ENCODE measurements around the gene GNRH2. TPM values are rescaled to one million over a fixed set of nuclear protein-coding genes. Genes with fewer than 3 reads are reported as not detected.

Gene GNRH2
- total and polyA plus RNA-seq, 10 of the 15 experiments (the other 5 are each of a cell fraction or from before 2014, with no cell fraction given): 0.12 to 0.85 (median 0.31) TPM; not detected in 7

- 96% methylated on average over 3 of the region's 3 CpGs for WGBS (ENCODE audit: insufficient coverage, insufficient replicate concordance, low lambda C conversion rate, missing lambda C conversion rate)
- ChIA-PET RAD21 (ENCODE audit: unreplicated experiment) (no interaction called here), POLR2A (interaction anchor here (0.5 kb wide), 1 partner anchor 856 kb away, joined by 4 read pairs; no protein-coding TSS in a partner anchor), SMC1A (ENCODE audit: uncharacterized antibody, unreplicated experiment) (no interaction called here), CTCF (no interaction called here)
- Histone ChIP-seq H3K4me3 (no peak overlapping the region), H3K4me2 (ENCODE audit: control insufficient read depth, insufficient read depth) (no peak overlapping the region), H3K79me2 (ENCODE audit: control insufficient read depth, insufficient read depth, low read length) (no peaks in the 10 kb centered on the region), H3K36me3 (ENCODE audit: control insufficient read depth in 2 of 2, insufficient read depth in 2 of 2, low read length in 1 of 2) (peaks cover 18 to 21% of the 10 kb centered on the region in 2 experiments; a peak in 3 of 4 replicates), H3K9me3 (replicated peaks; ENCODE audit: control insufficient read depth, insufficient read depth, low read length) (no peaks in the 10 kb centered on the region), H4K20me1 (ENCODE audit: control insufficient read depth, insufficient read depth) (no peaks in the 10 kb centered on the region; the same call in 1 of the 2 replicates), H3K4me1 (ENCODE audit: control insufficient read depth, insufficient read depth, low read length) (no peaks in the 10 kb centered on the region), H3K9ac (ENCODE audit: control insufficient read depth, insufficient read depth, low read length) (no peak overlapping the region), H2AFZ (ENCODE audit: control insufficient read depth, low read depth, low read length) (no peak overlapping the region), H3K27me3 (replicated peaks in 1 of 2; ENCODE audit: control insufficient read depth in 2 of 2, insufficient read depth in 2 of 2, low read length in 1 of 2) (no peaks in the 10 kb centered on the region), H3K27ac (ENCODE audit: control insufficient read depth, insufficient read depth) (no peak overlapping the region)
- in situ Hi-C loops (cut with MboI): no loop called here
- no peak for TF ChIP-seq NR2C2 (IDR thresholded peaks at IDR 0.05; ENCODE audit: borderline replicate concordance, control insufficient read depth, insufficient read length, low read depth)
- no peak for TF ChIP-seq POLR2AphosphoS2 (IDR thresholded peaks at IDR 0.05; ENCODE audit: low read depth, low read length)
- TF ChIP-seq NFIC (IDR thresholded peaks at IDR 0.05; ENCODE audit: low read depth, low read length): no peak
- TF ChIP-seq ASH2L (IDR thresholded peaks at IDR 0.05; ENCODE audit: borderline replicate concordance, low read depth): no peak
- no peak for TF ChIP-seq PBX3 (IDR thresholded peaks at IDR 0.05; ENCODE audit: insufficient replicate concordance, low read depth, low read length)
- intact Hi-C loops (cut with micrococcal nuclease; ENCODE audit: unreplicated experiment): no loop called here
- FAIRE-seq: no peak
- BruUV-seq (replicated peaks): no TSS peak
- no peak for ATAC-seq
- DNase-seq (ENCODE audit: low read depth, low spot score): no peak
These were observed 5.8 kb upstream of the GNRH2 start for GRCh38 chr20:3037654-3038053.

- Histone ChIP-seq H3K36me3 (ENCODE audit: control insufficient read depth in 2 of 2, insufficient read depth in 2 of 2, low read length in 1 of 2) (peaks cover 18 to 21% of the 10 kb centered on the region in 2 experiments; a peak in 3 of 4 replicates), H3K9ac (ENCODE audit: control insufficient read depth, insufficient read depth, low read length) (no peak overlapping the region), H3K9me3 (replicated peaks; ENCODE audit: control insufficient read depth, insufficient read depth, low read length) (no peaks in the 10 kb centered on the region), H3K4me1 (ENCODE audit: control insufficient read depth, insufficient read depth, low read length) (no peaks in the 10 kb centered on the region), H4K20me1 (ENCODE audit: control insufficient read depth, insufficient read depth) (no peaks in the 10 kb centered on the region; the same call in 1 of the 2 replicates), H3K4me2 (ENCODE audit: control insufficient read depth, insufficient read depth) (no peak overlapping the region), H3K4me3 (no peak overlapping the region), H3K27ac (ENCODE audit: control insufficient read depth, insufficient read depth) (no peak overlapping the region), H3K79me2 (ENCODE audit: control insufficient read depth, insufficient read depth, low read length) (no peaks in the 10 kb centered on the region), H2AFZ (ENCODE audit: control insufficient read depth, low read depth, low read length) (no peak overlapping the region), H3K27me3 (replicated peaks in 1 of 2; ENCODE audit: control insufficient read depth in 2 of 2, insufficient read depth in 2 of 2, low read length in 1 of 2) (no peaks in the 10 kb centered on the region)
- 93% methylated on average over 5 of the region's 5 CpGs for WGBS (ENCODE audit: insufficient coverage, insufficient replicate concordance, low lambda C conversion rate, missing lambda C conversion rate)
- in situ Hi-C loops (cut with MboI) (no loop called here), intact Hi-C loops (cut with micrococcal nuclease; ENCODE audit: unreplicated experiment) (no loop called here)
- ChIA-PET SMC1A (ENCODE audit: uncharacterized antibody, unreplicated experiment) (no interaction called here), CTCF (no interaction called here), POLR2A (interaction anchor here (0.5 kb wide), 1 partner anchor 855 kb away, joined by 4 read pairs; no protein-coding TSS in a partner anchor), RAD21 (ENCODE audit: unreplicated experiment) (no interaction called here)
- no peak for ATAC-seq
- FAIRE-seq: no peak
- BruUV-seq (replicated peaks): no TSS peak
- DNase-seq (ENCODE audit: low read depth, low spot score): no peak
- TF ChIP-seq EED (IDR thresholded peaks at IDR 0.05; ENCODE audit: low read depth) (no peak), ZBTB40 (IDR thresholded peaks at IDR 0.05; ENCODE audit: borderline replicate concordance) (no peak), CHD1 (IDR thresholded peaks at IDR 0.05; ENCODE audit: low read depth, low read length) (no peak), MTA2 (IDR thresholded peaks at IDR 0.05; ENCODE audit: low read depth) (no peak), CBFB (IDR thresholded peaks at IDR 0.05; ENCODE audit: low read depth) (no peak), IRF3 (IDR thresholded peaks at IDR 0.05) (no peak), TBL1XR1 (IDR thresholded peaks at IDR 0.05; ENCODE audit: low read depth, low read length) (no peak)
These were observed 5.0 kb upstream of the GNRH2 start for GRCh38 chr20:3038454-3038853.

Measured in GM12878 (cell line).